CD4-positive, alpha-beta T cell treated with Interleukin-2 at 100 ng/mL for 4 hours (primary cell): Measurements from ENCODE around the gene ZBTB7C.

Source experiments
- DNase-seq: peaks from one replicate; pipeline ENCODE4 v3.0.0-alpha.2; 2020; ENCODE audit warnings: low spot score

Gene ZBTB7C

GRCh38 chr18:48085781-48086487, 323.2 kb downstream of the ZBTB7C start:
- DNase-seq: no peak

DNA sequence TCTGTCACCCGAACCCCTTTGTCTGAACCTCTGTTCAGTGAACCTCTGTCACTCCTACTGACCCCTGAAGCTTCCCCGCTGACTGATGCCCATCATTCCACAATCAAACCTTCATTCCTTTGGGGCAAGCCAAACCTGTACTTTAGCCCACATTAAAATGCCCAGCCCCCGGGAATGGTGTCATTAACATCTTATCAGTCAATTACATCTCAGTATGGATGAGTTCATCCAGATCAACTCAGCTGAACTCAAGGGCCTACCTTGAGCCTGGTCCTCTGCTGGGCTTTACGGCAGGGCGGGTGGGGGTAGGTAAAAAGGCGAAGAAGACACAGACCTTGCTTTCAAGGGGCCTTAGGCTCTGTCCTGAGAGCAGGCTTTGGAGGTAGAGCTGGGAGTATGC, 324.3 kb downstream of the ZBTB7C start:
- DNase-seq: no peak

DNA sequence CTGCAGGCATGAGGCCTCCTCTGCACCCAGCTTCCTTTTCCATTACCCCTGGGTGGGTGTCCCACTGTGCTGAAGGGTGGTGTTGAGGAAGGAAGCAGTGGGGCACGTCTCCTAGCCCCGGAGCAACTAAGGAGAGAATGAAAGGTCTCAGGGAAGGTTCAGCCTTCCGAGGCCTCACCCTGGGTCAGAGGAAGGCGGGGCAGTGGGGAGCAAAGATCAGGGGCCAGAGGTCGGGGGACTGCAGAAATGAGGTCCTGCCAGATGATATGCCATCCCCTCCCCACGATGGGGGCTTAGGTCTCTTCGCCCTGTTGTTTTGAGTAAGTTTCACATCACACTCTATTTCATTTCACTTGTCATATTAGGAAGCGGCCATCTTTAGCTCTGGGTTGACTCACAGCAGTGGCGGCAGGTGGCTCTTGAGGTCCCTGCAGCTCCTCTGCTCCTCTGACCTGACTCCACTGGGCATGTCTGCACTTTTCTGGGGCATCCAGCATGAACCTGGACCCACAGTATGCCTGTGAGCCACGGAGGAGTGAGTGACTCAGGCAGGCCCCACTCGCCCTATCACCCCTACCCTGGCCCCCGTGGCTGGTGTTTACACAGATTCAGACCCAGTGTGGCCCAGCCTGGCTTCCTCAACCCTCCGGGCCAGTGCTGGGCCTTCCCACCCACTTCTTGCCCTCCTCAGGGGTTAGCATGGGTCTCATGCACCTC, 325.0 kb downstream of the ZBTB7C start:
- DNase-seq: no peak

DNA sequence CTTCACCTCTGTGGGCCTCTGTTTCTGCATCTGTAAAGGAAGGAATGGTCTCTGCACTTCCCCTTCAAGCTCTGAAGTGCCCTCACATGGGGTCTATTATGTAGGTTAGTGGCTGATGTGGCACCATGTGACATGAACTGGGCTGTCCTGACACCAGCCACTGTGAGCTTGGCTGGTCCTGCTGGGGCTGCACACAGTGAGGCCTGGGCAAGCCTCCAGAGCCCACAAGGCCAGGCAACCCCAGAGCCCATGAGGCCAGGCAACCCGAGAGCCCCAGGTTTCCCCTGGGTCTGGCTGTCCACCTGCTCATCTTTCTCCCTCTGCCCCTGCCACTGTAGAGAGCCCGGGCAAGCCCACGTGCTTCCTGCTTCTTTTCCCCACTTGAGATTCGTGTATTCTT, 328.6 kb downstream of the ZBTB7C start:
- DNase-seq: no peak

GRCh38 chr18:48079885-48080284, 329.3 kb downstream of the ZBTB7C start:
- DNase-seq: no peak

DNA sequence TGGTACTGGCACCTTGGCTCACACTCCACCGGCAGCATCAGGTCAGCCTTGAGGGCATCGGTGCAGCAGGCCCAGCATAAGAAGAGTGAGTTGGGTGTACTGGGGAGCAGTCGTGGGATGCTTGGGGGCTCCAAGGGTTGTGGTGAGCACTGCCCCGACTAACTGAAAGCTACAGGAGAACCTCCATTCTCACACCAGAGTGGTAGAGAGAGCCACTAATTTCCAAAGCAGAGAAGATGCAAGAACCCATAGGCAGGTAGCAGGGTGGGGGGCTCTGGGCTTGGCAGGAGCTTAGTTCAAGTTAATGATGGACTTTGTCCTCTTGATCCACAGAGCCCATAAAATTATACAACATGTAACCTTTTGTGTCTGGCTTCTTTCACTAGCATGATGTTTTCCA, 330.7 kb downstream of the ZBTB7C start:
- no peak for DNase-seq

GRCh38 chr18:48077291-48077690, 331.9 kb downstream of the ZBTB7C start:
- no peak for DNase-seq

GRCh38 chr18:48076461-48076860, 332.7 kb downstream of the ZBTB7C start:
- no peak for DNase-seq

GRCh38 chr18:48075707-48076093, 333.5 kb downstream of the ZBTB7C start:
- no peak for DNase-seq

- DNase-seq: no peak
Measured at GRCh38 chr18:48074929-48075706, 334.1 kb downstream of the ZBTB7C start.

GRCh38 chr18:48073211-48073930, 335.8 kb downstream of the ZBTB7C start:
- DNase-seq: no peak

DNA sequence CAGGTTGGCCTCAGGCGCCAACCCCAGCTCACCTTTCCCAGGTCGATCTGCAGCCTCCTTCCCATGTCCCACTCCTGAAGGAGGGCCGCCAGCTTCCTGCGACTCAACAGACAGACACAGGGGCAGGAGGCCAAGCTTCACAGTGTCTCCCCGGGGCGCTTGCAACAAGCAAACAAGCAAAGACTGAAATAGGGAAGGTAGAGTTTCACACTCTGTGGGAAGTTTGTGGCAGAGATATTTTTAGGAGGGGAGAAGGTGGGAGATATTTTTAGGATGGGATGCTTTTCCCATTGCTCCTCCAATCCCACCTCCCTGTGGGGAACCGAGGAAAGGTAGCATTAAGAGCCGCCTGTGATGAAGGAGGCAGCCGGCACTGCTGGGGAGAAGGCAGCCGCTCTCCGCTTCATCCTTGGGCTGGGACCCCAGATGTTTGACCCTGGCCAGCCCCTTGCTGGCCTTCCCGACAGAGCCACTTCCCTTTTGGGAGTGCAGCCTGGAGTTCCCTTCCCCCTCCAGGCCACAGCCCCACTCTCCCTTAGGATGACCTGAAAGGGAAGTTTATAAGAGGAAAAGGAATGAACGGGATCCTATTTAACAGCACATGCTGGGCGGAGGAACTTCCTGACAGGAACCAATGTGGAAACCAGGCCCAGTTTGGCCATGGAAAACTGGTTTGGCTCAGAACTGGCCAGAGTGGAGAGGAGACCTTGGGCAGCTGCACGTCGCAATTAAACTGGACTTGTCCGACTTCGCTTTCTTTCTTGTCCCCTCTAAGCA, 336.6 kb downstream of the ZBTB7C start:
- no peak for DNase-seq

DNA sequence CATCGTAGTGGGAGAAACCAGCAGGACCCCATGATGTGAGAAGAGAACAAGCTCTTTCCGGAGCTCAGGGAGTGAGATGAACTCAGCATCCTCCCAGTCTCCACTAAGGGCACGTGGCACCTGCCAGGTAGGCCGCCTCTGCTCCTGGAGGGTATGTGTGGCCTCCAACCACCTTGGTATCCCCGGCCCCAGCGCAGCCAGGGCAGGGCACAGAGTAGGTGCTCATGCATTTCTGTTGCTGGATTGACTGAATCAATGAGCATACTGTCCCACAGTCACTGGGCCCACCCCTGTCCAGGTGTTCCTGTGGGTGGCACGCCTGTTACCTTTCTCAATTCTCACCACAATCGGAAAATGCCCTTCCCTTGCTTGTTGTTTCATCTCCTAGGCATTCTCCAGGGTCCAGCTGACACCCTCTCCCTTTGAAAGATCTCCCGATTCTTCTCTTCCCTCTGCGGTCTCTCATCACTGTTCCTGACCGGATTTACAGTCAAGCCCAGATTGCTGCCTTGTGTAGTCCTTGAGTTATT, 340.2 kb downstream of the ZBTB7C start:
- no peak for DNase-seq

- no peak for DNase-seq
Measured at GRCh38 chr18:48066225-48066652, 342.9 kb downstream of the ZBTB7C start.

GRCh38 chr18:48065601-48065995, 343.6 kb downstream of the ZBTB7C start:
- DNase-seq: no peak

GRCh38 chr18:48064978-48065600, 344.1 kb downstream of the ZBTB7C start:
- DNase-seq: no peak

DNA sequence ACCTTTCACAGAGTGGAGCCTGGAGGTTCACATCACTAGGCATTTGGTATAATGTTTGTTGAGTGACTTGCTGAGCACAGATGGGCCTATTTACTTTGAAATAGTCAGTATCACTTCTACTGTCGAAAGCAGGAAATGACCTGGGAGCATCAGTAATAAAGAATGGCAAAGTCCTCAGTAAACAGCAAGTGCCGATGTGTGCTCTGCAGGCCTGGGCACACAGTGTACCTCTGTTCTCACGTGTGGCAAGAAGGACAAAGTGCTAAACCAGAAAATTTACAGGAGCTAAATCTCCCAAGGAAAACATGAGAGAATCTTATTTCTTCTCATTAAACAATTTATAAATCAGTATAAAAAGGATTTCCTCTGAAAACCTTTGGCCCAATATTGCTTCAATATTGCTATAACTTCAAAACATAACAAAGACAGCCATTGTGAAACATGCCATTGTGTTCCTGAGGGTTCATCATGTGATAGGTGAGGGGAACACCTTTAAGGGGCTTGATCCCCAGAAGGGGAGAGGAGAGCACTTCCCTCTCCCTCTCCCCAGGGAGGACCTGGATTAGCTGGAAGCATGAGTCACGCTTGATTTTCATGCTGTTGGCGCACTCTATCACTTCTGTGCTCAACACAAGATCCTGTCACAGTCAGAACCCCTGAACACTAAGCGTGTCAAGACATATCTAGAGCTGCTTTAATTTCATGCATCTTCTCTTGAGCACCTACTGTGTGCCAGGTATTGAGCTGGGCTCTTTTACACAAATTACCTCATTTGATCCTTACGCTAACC, 347.2 kb downstream of the ZBTB7C start:
- no peak for DNase-seq

GRCh38 chr18:48060970-48061369, 348.2 kb downstream of the ZBTB7C start:
- DNase-seq: no peak

GRCh38 chr18:48060346-48060745, 348.8 kb downstream of the ZBTB7C start:
- DNase-seq: no peak

DNA sequence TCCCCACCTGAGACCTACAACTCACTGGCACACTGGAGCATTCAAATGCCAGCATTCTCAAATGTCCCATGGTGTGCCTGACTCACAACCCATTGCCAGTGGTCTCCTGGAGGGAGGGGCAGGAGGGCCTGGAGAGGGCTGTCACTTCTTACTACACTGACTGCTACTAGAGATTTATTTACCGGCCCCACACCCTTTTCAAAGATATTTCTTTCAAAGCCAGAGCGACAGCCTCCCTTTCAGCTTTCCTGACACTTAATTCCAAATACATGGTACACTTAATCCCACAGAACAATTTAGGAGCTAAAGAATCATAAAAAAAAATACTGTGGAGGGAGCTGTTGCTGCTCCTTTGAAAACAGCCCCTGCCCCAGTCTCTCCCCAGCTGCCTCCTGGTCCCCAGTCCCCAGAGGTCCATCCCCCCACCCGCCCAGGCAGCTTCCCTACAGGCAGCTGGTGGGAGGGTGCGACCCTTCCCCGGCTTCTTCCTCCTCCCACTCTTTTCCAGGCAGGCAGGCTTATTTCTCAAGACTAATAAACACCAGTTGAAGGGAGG, 349.6 kb downstream of the ZBTB7C start:
- DNase-seq: no peak
